ENCODE measurements around the gene HRAS. TPM values are rescaled to one million over a fixed set of nuclear protein-coding genes. Genes with fewer than 3 reads are reported as not detected.
A peak's percentile ranks its signal among the peaks of the same experiment; 100 is the strongest.

HRAS gene
- total RNA-seq, 4 donors from 2014 or later: 17.1 to 50.0 (median 37.6) TPM

- Histone ChIP-seq H3K36me3 (no peaks in the 10 kb centered on the region), H3K27ac (peak within 1 kb of the TSS in 3 of 4 donors; percentile 46 to 63 (median 54)), H3K4me3 (peak within 1 kb of the TSS; percentile 66 to 92 (median 75)), H3K4me1 (peaks cover 5 to 10% of the 10 kb centered on the region in 2 donors), H3K9me3 (no peaks in the 10 kb centered on the region), H3K27me3 (peaks cover 26 to 28% (median 26%) of the 10 kb centered on the region in 3 donors)
- in situ Hi-C loops (cut with MboI; ENCODE audit: low sequenced_read_pairs in 4 of 4): loop anchor here (25.0 kb wide), 2 partner anchors 152 to 177 kb away; partner anchors contain the start of genes EPS8L2 (in 3 of the 4) and TALDO1 (in 1 of the 4)
- intact Hi-C loops (cut with DNase I; ENCODE audit: low total_unique reads): loop anchor here (1.0 kb wide), 2 partner anchors 8 to 42 kb away; no protein-coding TSS in a partner anchor
- DNase-seq (peak; percentile 82 to 89), ATAC-seq (peak; percentile 93 to 97)
- TF ChIP-seq POLR2A (IDR thresholded peaks at IDR 0.05): peak in 1 of 2 donors; percentile 33
- no peak for TF ChIP-seq CTCF (IDR thresholded peaks at IDR 0.05 in 4 of 5, conservative IDR thresholded peaks at IDR 0.05 in 1 of 5)
Observed at GRCh38 chr11:560305-561147, 25.1 kb upstream of the HRAS start, which contains the start of the genes LMNTD2 and RASSF7. LMNTD2 (minus strand) TSS chr11:560738; CDS start chr11:560716, 22 bp downstream. RASSF7 (plus strand) TSS chr11:560970; CDS start chr11:561769, 799 bp downstream.

- no peak overlapping the region for H3K27ac ChIP-seq
- ATAC-seq: no peak
- intact Hi-C loops (cut with DNase I; ENCODE audit: low total_unique reads) (loop anchor here (1.0 kb wide), 2 partner anchors 8 to 42 kb away; no protein-coding TSS in a partner anchor), in situ Hi-C loops (cut with MboI; ENCODE audit: low sequenced_read_pairs in 4 of 4) (loop anchor here (25.0 kb wide), 2 partner anchors 152 to 177 kb away; partner anchors contain the start of genes EPS8L2 (in 3 of the 4) and TALDO1 (in 1 of the 4))
- H3K9me3 ChIP-seq: no peaks in the 10 kb centered on the region
- TF ChIP-seq POLR2A (IDR thresholded peaks at IDR 0.05) (no peak), CTCF (IDR thresholded peaks at IDR 0.05 in 4 of 5, conservative IDR thresholded peaks at IDR 0.05 in 1 of 5) (no peak)
- peak overlapping the region; percentile 66 to 92 (median 75) for H3K4me3 ChIP-seq
- no peak for DNase-seq
- no peaks in the 10 kb centered on the region for H3K36me3 ChIP-seq
- H3K27me3 ChIP-seq: peaks cover 30 to 32% (median 32%) of the 10 kb centered on the region in 3 donors
- H3K4me1 ChIP-seq: peaks cover 9 to 14% of the 10 kb centered on the region in 2 donors
Observed at GRCh38 chr11:559712-560304, 24.4 kb upstream of the HRAS start.

- in situ Hi-C loops (cut with MboI; ENCODE audit: low sequenced_read_pairs in 4 of 4): loop anchor here (25.0 kb wide), 2 partner anchors 153 to 178 kb away; partner anchors contain the start of genes EPS8L2 (in 3 of the 4) and TALDO1 (in 1 of the 4)
- DNase-seq (no peak), ATAC-seq (no peak)
- no peak overlapping the region for H3K4me3 ChIP-seq
- TF ChIP-seq CTCF (IDR thresholded peaks at IDR 0.05 in 4 of 5, conservative IDR thresholded peaks at IDR 0.05 in 1 of 5) (no peak), POLR2A (IDR thresholded peaks at IDR 0.05) (no peak)
- H3K36me3 ChIP-seq: no peaks in the 10 kb centered on the region
- peaks cover 35 to 39% (median 37%) of the 10 kb centered on the region in 3 donors for H3K27me3 ChIP-seq
- intact Hi-C loops (cut with DNase I; ENCODE audit: low total_unique reads): no loop called here
- no peaks in the 10 kb centered on the region for H3K9me3 ChIP-seq
- no peak overlapping the region for H3K27ac ChIP-seq
- H3K4me1 ChIP-seq: peaks cover 14 to 18% of the 10 kb centered on the region in 2 donors
Observed at GRCh38 chr11:559020-559620, 23.7 kb upstream of the HRAS start.

- Histone ChIP-seq H3K9me3 (no peaks in the 10 kb centered on the region), H3K4me1 (peaks cover 14 to 18% of the 10 kb centered on the region in 2 donors), H3K27me3 (peaks cover 42 to 45% (median 43%) of the 10 kb centered on the region in 3 donors), H3K27ac (no peak overlapping the region), H3K4me3 (no peak overlapping the region), H3K36me3 (no peaks in the 10 kb centered on the region)
- DNase-seq: no peak
- ATAC-seq: no peak
- in situ Hi-C loops (cut with MboI; ENCODE audit: low sequenced_read_pairs in 4 of 4) (loop anchor here (25.0 kb wide), 2 partner anchors 154 to 179 kb away; partner anchors contain the start of genes EPS8L2 (in 3 of the 4) and TALDO1 (in 1 of the 4)), intact Hi-C loops (cut with DNase I; ENCODE audit: low total_unique reads) (no loop called here)
- TF ChIP-seq CTCF (IDR thresholded peaks at IDR 0.05 in 4 of 5, conservative IDR thresholded peaks at IDR 0.05 in 1 of 5) (no peak), POLR2A (IDR thresholded peaks at IDR 0.05) (no peak)
Observed at GRCh38 chr11:558503-558902, 23.1 kb upstream of the HRAS start.
